ENCODE results near the gene FAM20C.

- TF ChIP-seq CTCF (conservative IDR thresholded peaks at IDR 0.05; ENCODE audit: low read depth, low read length) (no peak), EZH2 (IDR thresholded peaks at IDR 0.05; ENCODE audit: low read length, unreplicated experiment) (no peak)
Observed at GRCh38 chr7:173209-173918, 19.0 kb upstream of the FAM20C start.

Data from PC-3 (cell line).